GM23338 (cell line): ENCODE results near the gene MYCBPAP. TPM values are rescaled to one million over a fixed set of nuclear protein-coding genes. Genes with fewer than 3 reads are reported as not detected.

Experiments used
- ATAC-seq: fragments of 200-7000 bp; cut with Tn5 transposase; 3 replicates; pipeline ENCODE4 v1.9.1; 2020
- DNase-seq: peaks from one replicate; pipeline ENCODE4 v3.0.0-alpha.2; 2015; ENCODE audit warnings: low spot score
- H2AFZ ChIP-seq: fragments of 200-600 bp; sonication (generic); 2 replicates; pipeline ENCODE4 v1.8.0; 2016; ENCODE audit warnings: antibody characterized with exemption, mild to moderate bottlenecking, moderate library complexity
- H3F3A ChIP-seq: fragments of 200-600 bp; sonication (generic); replicated peaks from 2 replicates; pipeline ENCODE4 v1.8.0; 2017; ENCODE audit warnings: antibody characterized with exemption, mixed run types, low read depth
- H3K27ac ChIP-seq: fragments of 200-600 bp; sonication (generic); 2 replicates; pipeline ENCODE4 v1.6.1; 2016; ENCODE audit warnings: low read depth
- H3K27me3 ChIP-seq: fragments of 200-600 bp; sonication (generic); 2 replicates; pipeline ENCODE4 v1.8.0; 2016; ENCODE audit warnings: mild to moderate bottlenecking, mixed run types, moderate library complexity; ENCODE audit not compliant: insufficient read depth
- H3K36me3 ChIP-seq: fragments of 200-600 bp; sonication (generic); 2 replicates; pipeline ENCODE4 v1.8.0; 2016; ENCODE audit warnings: mild to moderate bottlenecking; ENCODE audit not compliant: insufficient read depth
- H3K4me1 ChIP-seq: fragments of 200-600 bp; sonication (generic); 2 replicates; pipeline ENCODE4 v1.8.0; 2016; ENCODE audit warnings: mild to moderate bottlenecking, moderate library complexity; ENCODE audit not compliant: insufficient read depth
- H3K4me2 ChIP-seq: fragments of 200-600 bp; sonication (generic); 2 replicates; pipeline ENCODE4 v1.7.1; 2017; ENCODE audit warnings: mixed run types
- H3K4me3 ChIP-seq: fragments of 200-600 bp; sonication (generic); 2 replicates; pipeline ENCODE4 v1.6.1; 2016; ENCODE audit warnings: mixed run types
- H3K79me2 ChIP-seq: fragments of 200-600 bp; sonication (generic); replicated peaks from 2 replicates; pipeline ENCODE4 v1.8.0; 2017; ENCODE audit warnings: mild to moderate bottlenecking; ENCODE audit not compliant: insufficient read depth
- H3K9me2 ChIP-seq: fragments of 200-600 bp; sonication (generic); 2 replicates; pipeline ENCODE4 v1.8.0; 2017; ENCODE audit not compliant: insufficient read depth
- H4K20me1 ChIP-seq: fragments of 200-600 bp; sonication (generic); replicated peaks from 2 replicates; pipeline ENCODE4 v1.8.0; 2017; ENCODE audit warnings: mild to moderate bottlenecking; ENCODE audit not compliant: insufficient read depth
- H3K27ac Mint-ChIP-seq: 2 replicates; pipeline ENCODE4 v1.8.0; 2020; ENCODE audit warnings: inconsistent platforms, mild to moderate bottlenecking, moderate library complexity, mixed read lengths
- H3K27me3 Mint-ChIP-seq: 3 replicates; pipeline ENCODE4 v1.8.0; 2022; ENCODE audit warnings: low read depth, mild to moderate bottlenecking, moderate library complexity, mixed read lengths, inconsistent platforms; ENCODE audit not compliant: insufficient read depth, poor library complexity
- H3K36me3 Mint-ChIP-seq: 3 replicates; pipeline ENCODE4 v1.8.0; 2021; ENCODE audit warnings: low read depth, mild to moderate bottlenecking, inconsistent platforms, moderate library complexity, mixed read lengths
- H3K4me1 Mint-ChIP-seq: 3 replicates; pipeline ENCODE4 v1.8.0; 2020; ENCODE audit warnings: mild to moderate bottlenecking, inconsistent platforms, mixed read lengths
- H3K4me3 Mint-ChIP-seq: 3 replicates; pipeline ENCODE4 v1.8.0; 2021; ENCODE audit warnings: moderate library complexity, mild to moderate bottlenecking, inconsistent platforms, mixed read lengths
- H3K9me3 Mint-ChIP-seq: 3 replicates; pipeline ENCODE4 v1.8.0; 2020; ENCODE audit warnings: moderate library complexity, mild to moderate bottlenecking, inconsistent platforms, mixed read lengths
- CREB1 ChIP-seq: fragments of 250-450 bp; sonication (Bioruptor Pico); IDR thresholded peaks from 2 replicates; pipeline ENCODE4 v1.5.0; 2020; ENCODE audit warnings: low read depth, mild to moderate bottlenecking, moderate library complexity
- CTCF ChIP-seq, 2 experiments: fragments of 200-600 bp in 1 of 2; sonication (generic) in 1 of 2; conservative IDR thresholded peaks; 2 replicates each; pipeline versions ENCODE4 v1.5.1 to v1.6.1; 2016 to 2017; ENCODE audit warnings: antibody characterized with exemption in 2 of 2, low read depth in 2 of 2, mild to moderate bottlenecking in 2 of 2, moderate library complexity in 1 of 2
- EZH2 ChIP-seq: fragments of 200-600 bp; sonication (generic); IDR thresholded peaks from one replicate; pipeline ENCODE4 v1.8.0; 2017; ENCODE audit warnings: antibody characterized with exemption, mild to moderate bottlenecking, low read depth; ENCODE audit not compliant: unreplicated experiment
- JUNB ChIP-seq: IDR thresholded peaks from one replicate; pipeline ENCODE4 v1.6.1; 2016; ENCODE audit warnings: antibody characterized with exemption; ENCODE audit not compliant: unreplicated experiment
- REST ChIP-seq: IDR thresholded peaks from one replicate; pipeline ENCODE4 v1.6.1; 2018; ENCODE audit warnings: antibody characterized with exemption; ENCODE audit not compliant: unreplicated experiment
- STAT1 ChIP-seq: IDR thresholded peaks from one replicate; pipeline ENCODE4 v1.6.1; 2016; ENCODE audit warnings: antibody characterized with exemption; ENCODE audit not compliant: unreplicated experiment
- ZNF114 ChIP-seq: fragments of 250-450 bp; sonication (Bioruptor Pico); IDR thresholded peaks from 2 replicates; pipeline ENCODE4 v1.5.0; 2020; ENCODE audit warnings: mild to moderate bottlenecking, moderate library complexity
- ZNF331 ChIP-seq: fragments of 250-450 bp; sonication (Bioruptor Pico); IDR thresholded peaks from 2 replicates; pipeline ENCODE4 v1.5.0; 2020; ENCODE audit warnings: low read depth, mild to moderate bottlenecking, moderate library complexity
- ZNF462 ChIP-seq: fragments of 250-450 bp; sonication (Bioruptor Pico); IDR thresholded peaks from 2 replicates; pipeline ENCODE4 v1.5.0; 2020; ENCODE audit warnings: mild to moderate bottlenecking, moderate library complexity
- polyA plus RNA-seq: library from polyadenylated mRNA; unstranded; fragments of >200 nt; fragmentation: Nextera tagmentation; extraction: Ambion mirVana; gene quantifications from 2 replicates; pipeline ENCODE4 v1.2.1, GENCODE V29; 2016
- total RNA-seq: library from RNA; depleted of rRNA; stranded (reverse); fragments of >200 nt; shearing (Covaris generic); gene quantifications from 2 replicates; pipeline ENCODE4 v1.2.3, GENCODE V29; 2014

MYCBPAP gene
- total and polyA plus RNA-seq, 2 experiments from 2014 or later: 0.63 to 1.7 TPM

- Histone ChIP-seq H4K20me1 (no peaks in the 10 kb centered on the region), H3K79me2 (no peaks in the 10 kb centered on the region), H3K36me3 (no peaks in the 10 kb centered on the region), H3K4me3 (no peak overlapping the region), H3K9me2 (no peaks in the 10 kb centered on the region), H2AFZ (no peak overlapping the region), H3K4me1 (peaks cover 21% of the 10 kb centered on the region; the same call in 1 of the 2 replicates), H3K27me3 (peaks cover 21% of the 10 kb centered on the region), H3K4me2 (no peak overlapping the region), H3K27ac (no peak overlapping the region), H3F3A (0 out of 2 replicates have a peak, but pooled peaks cover 4% of the 10 kb centered on the region)
- H3K9me3 Mint-ChIP-seq: no peaks in the 10 kb centered on the region; the same call in 2 of the 3 replicates
- H3K36me3 Mint-ChIP-seq: peaks cover 8% of the 10 kb centered on the region; the same call in 2 of the 3 replicates
- H3K4me1 Mint-ChIP-seq: peaks cover 35% of the 10 kb centered on the region
- no peak overlapping the region for H3K4me3 Mint-ChIP-seq
- no peak for DNase-seq
- peaks cover 22% of the 10 kb centered on the region for H3K27me3 Mint-ChIP-seq
- no peak overlapping the region for H3K27ac Mint-ChIP-seq
- no peak for ATAC-seq
- TF ChIP-seq CTCF (conservative IDR thresholded peaks at IDR 0.05; ENCODE audit: low read depth in 2 of 2): no peak
- no peak for TF ChIP-seq STAT1
- TF ChIP-seq EZH2: no peak
- TF ChIP-seq ZNF114: no peak
- no peak for TF ChIP-seq ZNF462 (CRISPR knock-in tag)
- TF ChIP-seq CREB1: no peak
- TF ChIP-seq JUNB: no peak
- no peak for TF ChIP-seq ZNF331
- TF ChIP-seq REST: no peak
Observed at GRCh38 chr17:50537721-50538548, 29.7 kb downstream of the MYCBPAP start.
